Measurements from ENCODE around the gene PEAK3.

The PEAK3 gene

GRCh38 chr19:2273356-2274184, 8.4 kb downstream of the PEAK3 start:
- Mint-ChIP-seq H3K4me1 (peaks cover 30% of the 10 kb centered on the region), H3K27me3 (no peaks in the 10 kb centered on the region), H3K4me3 (peak overlapping the region; percentile 89), H3K36me3 (ENCODE audit: low read depth) (peaks cover 28% of the 10 kb centered on the region), H3K27ac (peak overlapping the region; percentile 87), H3K9me3 (no peaks in the 10 kb centered on the region)
- ATAC-seq (peak; percentile 77), DNase-seq (peak; percentile 91)

DNA sequence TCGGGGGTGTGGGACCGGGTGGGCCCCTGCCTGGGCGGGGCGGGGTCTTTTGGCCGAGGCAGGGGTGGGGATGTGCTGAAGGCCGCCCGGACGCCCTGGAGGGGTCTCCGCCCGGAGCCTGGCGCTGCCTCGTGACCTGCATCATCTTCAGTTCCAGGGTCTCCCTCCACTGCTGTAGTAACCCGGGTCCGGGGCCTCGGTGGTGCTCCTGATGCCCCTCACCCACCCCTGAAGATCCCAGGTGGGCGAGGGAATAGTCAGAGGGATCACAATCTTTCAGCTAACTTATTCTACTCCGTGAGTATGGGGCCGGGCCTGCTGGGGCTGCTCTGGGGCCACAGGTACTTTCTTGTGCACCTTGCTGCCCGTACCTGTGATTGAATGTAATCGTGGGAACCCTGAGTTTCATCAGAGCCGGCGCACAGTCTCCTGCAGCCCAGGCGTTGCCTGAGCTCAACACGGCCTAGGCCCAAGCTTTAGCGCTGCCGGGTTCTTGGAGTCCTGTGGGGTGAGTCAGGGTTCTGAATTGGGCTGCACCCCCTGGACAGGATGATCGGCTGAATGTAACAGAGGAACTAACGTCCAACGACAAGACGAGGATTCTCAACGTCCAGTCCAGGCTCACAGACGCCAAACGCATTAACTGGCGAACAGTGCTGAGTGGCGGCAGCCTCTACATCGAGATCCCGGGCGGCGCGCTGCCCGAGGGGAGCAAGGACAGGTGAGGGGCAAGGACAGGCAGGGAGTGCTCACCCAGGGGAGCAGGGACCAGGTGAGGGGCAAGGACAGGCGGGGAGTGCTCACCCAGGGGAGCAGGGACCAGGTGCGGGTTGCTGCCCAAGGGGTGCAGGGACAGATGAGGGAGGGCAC, 10.5 kb downstream of the PEAK3 start:
- DNase-seq (peak; percentile 26), ATAC-seq (no peak)
- Mint-ChIP-seq H3K4me1 (peaks cover 42% of the 10 kb centered on the region), H3K27me3 (no peaks in the 10 kb centered on the region), H3K27ac (peak overlapping the region; percentile 86), H3K36me3 (ENCODE audit: low read depth) (peaks cover 28% of the 10 kb centered on the region), H3K9me3 (no peaks in the 10 kb centered on the region), H3K4me3 (peak overlapping the region; percentile 89)

DNA sequence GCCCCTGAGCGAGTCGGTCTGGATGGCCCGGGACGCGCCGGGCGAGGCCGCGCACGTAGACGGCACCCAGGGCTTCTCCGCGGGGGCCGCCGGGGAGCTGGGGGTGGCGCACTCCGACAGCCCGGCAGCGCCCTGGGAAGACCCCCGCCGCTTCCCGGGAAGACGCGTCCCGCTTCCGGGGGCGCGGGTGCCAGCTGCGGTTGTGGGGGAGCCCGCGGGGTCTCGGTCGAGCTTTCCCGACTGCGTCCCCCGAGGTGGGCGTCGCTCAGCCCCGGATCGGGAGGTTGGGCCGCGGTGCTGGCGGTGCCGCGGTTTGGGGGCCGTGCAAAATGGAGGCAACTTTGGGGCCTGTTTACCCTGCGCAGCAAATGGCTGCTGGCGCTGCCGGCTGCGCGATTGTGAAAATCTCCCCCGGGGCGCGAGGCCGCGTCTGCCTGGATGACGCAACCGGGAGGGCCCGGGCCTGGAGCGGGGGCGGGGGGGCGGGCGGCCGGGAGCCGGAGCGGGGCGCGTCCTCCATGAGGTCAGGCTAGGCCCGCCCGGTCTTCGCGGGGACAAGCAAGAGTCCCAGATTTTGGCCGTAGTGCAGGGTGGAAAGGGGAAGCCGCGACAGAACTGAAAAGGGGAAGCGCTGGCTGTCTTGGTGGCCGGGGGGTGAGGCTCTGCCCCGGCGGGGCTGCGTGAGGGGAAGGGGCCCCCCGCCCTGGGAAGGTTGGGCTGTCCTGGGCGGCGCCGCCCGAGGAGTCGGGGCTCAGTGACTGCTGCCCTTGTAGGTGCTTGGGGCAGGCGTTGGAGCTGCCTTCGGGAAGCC, 11.3 kb downstream of the PEAK3 start:
- DNase-seq: peak; percentile 78
- Mint-ChIP-seq H3K4me3 (peak overlapping the region; percentile 89), H3K4me1 (peaks cover 48% of the 10 kb centered on the region), H3K9me3 (no peaks in the 10 kb centered on the region), H3K36me3 (ENCODE audit: low read depth) (peaks cover 28% of the 10 kb centered on the region), H3K27ac (peak overlapping the region; percentile 89), H3K27me3 (no peaks in the 10 kb centered on the region)
- ATAC-seq: peak; percentile 10

- H3K4me1 Mint-ChIP-seq: peaks cover 47% of the 10 kb centered on the region
- H3K27ac Mint-ChIP-seq: peak overlapping the region; percentile 89
- no peaks in the 10 kb centered on the region for H3K27me3 Mint-ChIP-seq
- H3K36me3 Mint-ChIP-seq (ENCODE audit: low read depth): peaks cover 28% of the 10 kb centered on the region
- no peak for ATAC-seq
- no peaks in the 10 kb centered on the region for H3K9me3 Mint-ChIP-seq
- DNase-seq: peak; percentile 53
- peak overlapping the region; percentile 89 for H3K4me3 Mint-ChIP-seq
Observed at GRCh38 chr19:2270157-2270422, 11.9 kb downstream of the PEAK3 start.

DNA sequence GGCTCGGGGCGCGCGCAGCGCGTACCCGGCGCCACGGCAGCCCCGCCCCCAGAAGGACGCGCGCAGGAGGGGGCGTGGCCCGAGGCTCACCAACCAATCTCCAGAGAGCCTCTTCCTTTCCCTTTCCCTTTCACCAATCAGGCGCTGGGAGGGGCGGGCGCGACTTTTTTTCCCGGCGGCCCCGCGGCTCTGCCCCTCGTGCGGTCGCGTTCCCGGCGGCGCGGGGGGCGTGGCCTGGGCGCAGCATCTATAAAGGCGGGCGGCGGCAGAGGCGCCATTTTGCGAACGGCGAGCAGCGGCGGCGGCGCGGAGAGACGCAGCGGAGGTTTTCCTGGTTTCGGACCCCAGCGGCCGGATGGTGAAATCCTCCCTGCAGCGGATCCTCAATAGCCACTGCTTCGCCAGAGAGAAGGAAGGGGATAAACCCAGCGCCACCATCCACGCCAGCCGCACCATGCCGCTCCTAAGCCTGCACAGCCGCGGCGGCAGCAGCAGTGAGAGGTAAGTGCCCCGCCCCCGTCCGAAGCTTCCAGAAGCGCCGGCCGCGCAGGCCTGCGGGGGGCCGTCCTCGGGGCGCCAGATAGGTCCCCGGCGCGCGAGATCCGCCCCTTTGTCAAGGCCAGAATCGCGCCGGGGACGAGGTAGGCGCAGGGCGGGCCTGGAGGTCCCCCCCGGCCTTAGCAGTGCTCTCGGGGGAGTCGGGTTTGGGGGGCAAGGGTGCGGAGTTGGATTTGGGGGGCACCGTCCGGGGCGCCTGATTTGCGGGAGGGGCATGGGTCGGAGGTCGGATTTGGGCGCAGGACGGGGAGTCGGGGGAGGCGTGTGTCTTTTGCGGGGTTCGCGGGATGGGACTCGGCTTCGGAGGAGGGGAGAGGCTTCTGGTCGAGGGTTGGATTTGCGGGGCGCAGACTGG, 12.5 kb downstream of the PEAK3 start:
- Mint-ChIP-seq H3K4me1 (peaks cover 44% of the 10 kb centered on the region), H3K9me3 (no peaks in the 10 kb centered on the region), H3K4me3 (peak overlapping the region; percentile 89), H3K36me3 (ENCODE audit: low read depth) (peaks cover 28% of the 10 kb centered on the region), H3K27me3 (no peaks in the 10 kb centered on the region), H3K27ac (peak overlapping the region; percentile 89)
- peak; percentile 63 for ATAC-seq
- DNase-seq: peak; percentile 99

DNA sequence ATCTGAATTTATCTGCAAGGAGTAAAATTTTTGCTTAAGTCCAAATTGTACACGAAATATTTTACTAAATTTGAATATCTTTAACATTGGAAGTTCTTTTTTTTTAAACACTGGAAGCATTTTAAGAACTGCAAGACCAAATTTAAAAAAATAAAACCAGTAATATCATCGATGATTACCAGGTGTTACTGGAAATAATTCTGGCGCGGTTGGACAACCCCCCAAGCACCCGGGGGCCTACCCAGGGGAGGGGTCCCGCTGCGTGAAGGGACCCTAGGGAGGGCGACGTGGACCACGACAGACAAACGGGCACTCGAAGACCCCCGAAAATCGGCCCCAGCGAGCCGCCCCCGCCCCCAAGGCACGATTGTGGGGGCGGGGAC, 13.1 kb downstream of the PEAK3 start:
- DNase-seq (no peak), ATAC-seq (no peak)
- Mint-ChIP-seq H3K36me3 (ENCODE audit: low read depth) (peaks cover 22% of the 10 kb centered on the region), H3K4me1 (peaks cover 37% of the 10 kb centered on the region), H3K9me3 (no peaks in the 10 kb centered on the region), H3K27me3 (no peaks in the 10 kb centered on the region), H3K27ac (peak overlapping the region; percentile 89), H3K4me3 (peak overlapping the region; percentile 89)

DNA sequence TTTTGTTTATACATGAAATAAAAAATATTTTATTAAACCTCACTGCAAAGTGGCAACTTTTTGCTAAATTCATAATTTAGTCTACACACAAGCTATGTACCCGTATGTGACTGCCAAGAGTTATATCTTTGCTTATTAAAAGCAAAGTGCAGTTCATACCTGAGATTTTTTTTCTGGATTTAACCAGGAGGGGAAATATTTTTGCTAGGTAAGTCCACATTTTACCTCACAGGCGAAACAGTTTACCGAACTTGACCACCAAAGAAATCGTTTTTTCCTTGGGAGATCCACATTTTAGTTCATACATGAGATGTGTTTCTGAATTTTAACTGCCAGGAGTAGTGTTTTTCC, 13.5 kb downstream of the PEAK3 start:
- peak overlapping the region; percentile 39 for H3K27ac Mint-ChIP-seq
- H3K9me3 Mint-ChIP-seq: no peaks in the 10 kb centered on the region
- no peak for DNase-seq
- ATAC-seq: no peak
- H3K4me3 Mint-ChIP-seq: peak overlapping the region; percentile 89
- peaks cover 33% of the 10 kb centered on the region for H3K4me1 Mint-ChIP-seq
- H3K36me3 Mint-ChIP-seq (ENCODE audit: low read depth): peaks cover 19% of the 10 kb centered on the region
- no peaks in the 10 kb centered on the region for H3K27me3 Mint-ChIP-seq

GRCh38 chr19:2266183-2266993, 15.6 kb downstream of the PEAK3 start:
- H3K36me3 Mint-ChIP-seq (ENCODE audit: low read depth): peaks cover 7% of the 10 kb centered on the region
- H3K4me1 Mint-ChIP-seq: peaks cover 19% of the 10 kb centered on the region
- DNase-seq: peak; percentile 59
- no peaks in the 10 kb centered on the region for H3K9me3 Mint-ChIP-seq
- peak; percentile 6 for ATAC-seq
- no peak overlapping the region for H3K4me3 Mint-ChIP-seq
- H3K27me3 Mint-ChIP-seq: no peaks in the 10 kb centered on the region
- peak overlapping the region; percentile 52 for H3K27ac Mint-ChIP-seq

DNA sequence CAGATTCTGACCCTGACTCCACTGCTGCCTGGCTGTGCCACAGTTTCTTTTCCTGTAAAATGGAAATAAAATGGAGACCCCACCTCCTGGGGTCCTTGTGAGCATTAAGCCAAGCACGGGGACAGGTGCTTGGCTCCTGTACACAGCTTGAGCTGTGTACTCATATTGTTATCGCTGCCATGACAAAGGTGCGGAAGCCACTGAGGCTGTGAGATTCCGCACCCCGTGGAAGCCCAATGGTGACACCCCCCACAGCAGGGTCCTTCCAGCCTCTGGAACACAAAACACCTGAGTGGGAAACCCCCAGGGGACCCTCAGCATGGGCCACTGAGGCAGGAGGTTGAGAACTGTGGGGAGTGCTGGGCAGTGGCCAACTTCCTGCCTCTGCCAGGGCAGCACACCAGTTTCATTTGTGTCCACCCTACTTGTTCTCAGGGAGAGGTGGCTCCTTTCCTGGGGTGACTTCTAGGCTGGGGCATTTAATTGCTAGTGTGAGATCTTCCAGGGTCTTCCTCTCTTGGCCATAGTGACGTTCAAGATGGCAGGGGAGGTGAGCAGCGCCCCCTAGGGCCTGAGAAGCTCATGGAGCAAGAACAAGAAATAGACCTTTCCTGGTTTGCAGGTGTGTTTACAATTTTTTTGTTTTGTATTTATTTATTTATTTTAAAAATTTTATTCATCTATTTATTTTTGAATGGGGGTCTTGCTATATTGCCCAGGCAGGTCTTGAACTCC, 20.4 kb downstream of the PEAK3 start:
- Mint-ChIP-seq H3K36me3 (ENCODE audit: low read depth) (no peaks in the 10 kb centered on the region), H3K27ac (no peak overlapping the region), H3K4me1 (peaks cover 31% of the 10 kb centered on the region), H3K9me3 (no peaks in the 10 kb centered on the region), H3K27me3 (no peaks in the 10 kb centered on the region), H3K4me3 (no peak overlapping the region)
- ATAC-seq (peak; percentile 30), DNase-seq (peak; percentile 74)

GRCh38 chr19:2260341-2260805, 21.6 kb downstream of the PEAK3 start:
- Mint-ChIP-seq H3K4me3 (no peak overlapping the region), H3K27me3 (no peaks in the 10 kb centered on the region), H3K36me3 (ENCODE audit: low read depth) (no peaks in the 10 kb centered on the region), H3K27ac (no peak overlapping the region), H3K9me3 (no peaks in the 10 kb centered on the region), H3K4me1 (peaks cover 27% of the 10 kb centered on the region)
- DNase-seq (no peak), ATAC-seq (no peak)

- H3K27ac Mint-ChIP-seq: no peak overlapping the region
- no peaks in the 10 kb centered on the region for H3K27me3 Mint-ChIP-seq
Observed at GRCh38 chr19:2259336-2259735, 22.6 kb downstream of the PEAK3 start.

GRCh38 chr19:2255982-2256685, 25.8 kb downstream of the PEAK3 start, which contains the start of gene JSRP1:
Gene JSRP1, minus strand, starts transcription at chr19:2256417. Its CDS starts 1,103 bp downstream, at chr19:2255314.
- Mint-ChIP-seq H3K4me3 (no peak within 1 kb of the TSS), H3K4me1 (peaks cover 44% of the 10 kb centered on the region), H3K9me3 (no peaks in the 10 kb centered on the region), H3K27me3 (peaks cover 8% of the 10 kb centered on the region), H3K27ac (no peak within 1 kb of the TSS), H3K36me3 (ENCODE audit: low read depth) (no peaks in the 10 kb centered on the region)
- DNase-seq (no peak), ATAC-seq (no peak)

More at GRCh38 chr19:2259336-2259735, 22.6 kb downstream of the PEAK3 start:
- DNase-seq (no peak), ATAC-seq (no peak)
- Mint-ChIP-seq H3K4me3 (no peak overlapping the region), H3K4me1 (peaks cover 28% of the 10 kb centered on the region), H3K36me3 (ENCODE audit: low read depth) (no peaks in the 10 kb centered on the region), H3K9me3 (no peaks in the 10 kb centered on the region)
